Rectal smooth muscle tissue (tissue), 1 donor: ENCODE data around the gene RNU6-7.
A peak's percentile ranks its signal among the peaks of the same experiment; 100 is the strongest.

ENCODE experiments used
- H3K27ac ChIP-seq: one replicate; pipeline ENCODE4 v1.7.0; 2013; ENCODE audit warnings: low read depth, low read length, inconsistent platforms
- H3K27me3 ChIP-seq: one replicate; pipeline ENCODE4 v1.7.0; 2013; ENCODE audit warnings: low read length; ENCODE audit not compliant: control insufficient read depth, insufficient read depth
- H3K36me3 ChIP-seq: one replicate; pipeline ENCODE4 v1.7.0; 2013; ENCODE audit warnings: low read length; ENCODE audit not compliant: control insufficient read depth, insufficient read depth
- H3K4me1 ChIP-seq: one replicate; pipeline ENCODE4 v1.7.0; 2013; ENCODE audit warnings: low read length; ENCODE audit not compliant: control insufficient read depth, insufficient read depth
- H3K4me3 ChIP-seq: one replicate; pipeline ENCODE4 v1.7.0; 2013; ENCODE audit warnings: low read length
- H3K9ac ChIP-seq: one replicate; pipeline ENCODE4 v1.7.0; 2013; ENCODE audit warnings: low read length

RNU6-7 gene

DNA sequence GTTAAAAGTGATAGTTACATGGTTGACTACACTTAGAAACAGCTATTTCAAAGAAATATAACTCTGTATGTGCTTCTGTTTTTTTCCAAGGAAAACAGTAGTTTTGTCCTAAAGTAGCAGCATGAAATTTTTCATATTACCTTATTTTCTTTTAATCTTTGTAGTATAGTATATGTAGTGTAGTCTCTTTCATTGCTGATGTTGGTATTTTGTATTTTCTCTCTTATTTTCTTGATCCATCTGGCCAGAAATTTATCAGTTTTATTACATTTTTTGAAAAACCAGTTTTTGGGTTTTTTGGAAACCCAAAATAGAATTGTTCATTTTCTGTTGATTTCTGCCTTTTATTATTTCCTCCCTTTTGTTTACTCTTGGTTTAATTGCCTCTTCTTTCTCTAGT, 7.6 kb downstream of the RNU6-7 start:
- Histone ChIP-seq H3K4me3 (no peak overlapping the region), H3K4me1 (no peaks in the 10 kb centered on the region), H3K27ac (no peak overlapping the region), H3K9ac (no peak overlapping the region), H3K36me3 (no peaks in the 10 kb centered on the region), H3K27me3 (no peaks in the 10 kb centered on the region)

DNA sequence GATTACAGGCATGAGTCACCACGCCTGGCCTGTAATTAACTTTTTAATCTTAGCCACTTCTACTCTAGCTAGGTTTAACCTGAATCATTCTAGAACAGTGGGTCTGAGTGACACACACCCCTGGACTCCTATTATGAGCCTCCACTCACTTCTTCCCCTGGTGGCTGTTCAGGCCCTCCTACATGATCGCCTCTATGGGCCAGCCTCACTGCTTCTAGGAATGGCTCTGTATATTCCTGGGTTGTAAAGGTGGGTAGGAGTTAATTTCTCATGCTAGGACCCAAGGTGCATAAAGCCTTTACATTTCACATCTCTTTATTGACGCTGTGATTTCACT, 9.2 kb downstream of the RNU6-7 start:
- no peak overlapping the region for H3K27ac ChIP-seq
- H3K36me3 ChIP-seq: no peaks in the 10 kb centered on the region
- H3K9ac ChIP-seq: no peak overlapping the region
- no peaks in the 10 kb centered on the region for H3K27me3 ChIP-seq
- no peak overlapping the region for H3K4me3 ChIP-seq
- H3K4me1 ChIP-seq: no peaks in the 10 kb centered on the region

DNA sequence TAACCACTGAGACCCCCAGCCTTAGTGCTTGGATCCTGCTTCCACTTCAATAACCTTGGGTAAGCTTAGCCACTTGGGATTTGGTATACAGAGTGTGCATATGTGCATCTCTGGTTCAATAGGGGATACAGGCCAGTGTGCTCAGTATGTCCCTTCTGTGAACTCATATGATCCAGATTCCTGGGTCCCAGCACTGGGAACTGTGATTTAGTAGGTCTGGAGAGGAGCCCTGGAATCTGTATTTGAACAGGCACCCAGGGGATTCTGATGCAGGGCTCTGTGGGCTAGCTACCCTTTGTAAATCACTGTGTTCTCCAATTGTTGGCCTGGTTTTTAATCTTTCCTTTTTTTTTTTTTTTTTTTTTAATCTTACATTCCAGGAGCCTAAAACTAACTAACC, 11.0 kb downstream of the RNU6-7 start:
- H3K4me3 ChIP-seq: no peak overlapping the region
- H3K27me3 ChIP-seq: no peaks in the 10 kb centered on the region
- no peak overlapping the region for H3K27ac ChIP-seq
- H3K36me3 ChIP-seq: no peaks in the 10 kb centered on the region
- no peaks in the 10 kb centered on the region for H3K4me1 ChIP-seq
- no peak overlapping the region for H3K9ac ChIP-seq

DNA sequence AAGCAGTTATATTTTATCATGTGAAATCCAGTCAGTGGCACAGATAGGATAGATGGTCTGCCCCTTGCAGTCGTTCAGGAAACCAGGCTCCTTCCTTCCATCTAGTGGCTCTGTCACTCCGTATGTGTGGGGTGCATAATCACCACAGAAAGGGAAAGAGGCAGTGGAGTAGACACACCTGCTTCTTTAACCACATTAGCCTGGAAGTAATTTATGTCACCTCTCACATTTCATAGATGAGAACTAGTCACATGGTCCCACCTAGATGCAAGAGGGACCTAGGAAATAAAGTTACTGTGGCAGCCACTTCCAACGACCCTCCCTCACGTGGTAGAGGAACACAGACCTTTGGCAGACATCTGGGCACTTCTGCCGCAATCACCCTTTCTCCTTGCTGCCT, 15.5 kb downstream of the RNU6-7 start:
- no peaks in the 10 kb centered on the region for H3K36me3 ChIP-seq
- H3K9ac ChIP-seq: no peak overlapping the region
- H3K4me1 ChIP-seq: no peaks in the 10 kb centered on the region
- no peak overlapping the region for H3K4me3 ChIP-seq
- H3K27ac ChIP-seq: no peak overlapping the region
- H3K27me3 ChIP-seq: no peaks in the 10 kb centered on the region

DNA sequence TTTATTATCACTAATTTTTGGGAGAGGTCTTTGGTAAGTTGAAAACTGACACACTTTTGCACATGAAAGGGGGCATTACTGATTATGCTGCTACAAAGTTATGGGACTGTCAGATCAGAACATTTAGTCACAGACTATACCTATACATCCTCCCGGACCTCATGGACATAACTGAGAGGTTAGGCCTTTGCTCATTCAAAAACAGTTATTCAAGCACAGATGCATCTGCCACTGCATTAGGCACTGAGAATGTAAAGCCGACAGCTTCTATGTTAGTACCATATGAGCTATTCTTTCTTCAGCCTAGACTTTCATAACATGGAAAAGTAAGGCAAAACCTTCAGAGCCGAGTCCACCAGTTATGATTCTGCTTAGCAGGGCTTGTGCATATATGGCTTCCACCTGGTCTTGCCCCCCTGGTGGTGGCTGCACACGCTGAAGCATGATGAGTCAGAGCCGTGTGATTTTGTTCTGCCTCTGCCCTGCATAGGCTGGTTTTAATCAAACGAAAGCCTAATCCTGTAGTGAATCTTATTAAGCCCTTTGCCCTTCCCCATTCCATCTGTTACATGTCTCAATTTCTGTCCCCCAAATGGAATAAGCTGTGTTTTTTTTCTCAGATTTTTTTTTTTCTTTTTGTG, 23.0 kb downstream of the RNU6-7 start:
- Histone ChIP-seq H3K36me3 (no peaks in the 10 kb centered on the region), H3K4me1 (peaks cover 10% of the 10 kb centered on the region), H3K27me3 (no peaks in the 10 kb centered on the region), H3K27ac (peak overlapping the region; percentile 64), H3K4me3 (no peak overlapping the region), H3K9ac (no peak overlapping the region)

DNA sequence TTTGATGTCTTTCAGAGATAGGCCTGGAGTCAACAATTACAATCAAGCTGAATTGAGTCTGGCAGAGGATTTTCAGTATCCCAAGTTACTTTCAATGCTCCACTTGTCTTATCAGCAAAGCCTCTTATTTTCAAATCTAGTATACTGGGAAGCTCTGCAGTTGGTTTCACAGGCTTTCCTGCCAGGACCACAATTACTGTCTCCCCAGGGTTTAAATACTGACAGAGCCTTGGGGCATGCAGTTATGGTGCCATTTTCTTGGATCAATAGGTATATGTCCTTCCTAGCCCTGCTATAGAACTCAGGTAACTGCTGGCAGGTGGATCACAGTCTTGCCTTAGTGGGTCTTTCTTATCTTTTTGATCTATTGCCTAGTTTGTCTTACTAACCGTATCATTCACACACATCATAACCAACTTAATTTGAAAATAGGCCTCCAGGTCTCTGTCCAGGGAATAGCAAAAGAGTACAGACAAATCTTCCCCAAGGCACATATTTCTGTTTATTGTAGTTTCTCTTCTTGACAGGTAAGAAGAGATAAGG, 23.6 kb downstream of the RNU6-7 start:
- H3K36me3 ChIP-seq: no peaks in the 10 kb centered on the region
- H3K4me1 ChIP-seq: peaks cover 15% of the 10 kb centered on the region
- H3K27me3 ChIP-seq: no peaks in the 10 kb centered on the region
- H3K9ac ChIP-seq: no peak overlapping the region
- no peak overlapping the region for H3K4me3 ChIP-seq
- peak overlapping the region; percentile 64 for H3K27ac ChIP-seq

DNA sequence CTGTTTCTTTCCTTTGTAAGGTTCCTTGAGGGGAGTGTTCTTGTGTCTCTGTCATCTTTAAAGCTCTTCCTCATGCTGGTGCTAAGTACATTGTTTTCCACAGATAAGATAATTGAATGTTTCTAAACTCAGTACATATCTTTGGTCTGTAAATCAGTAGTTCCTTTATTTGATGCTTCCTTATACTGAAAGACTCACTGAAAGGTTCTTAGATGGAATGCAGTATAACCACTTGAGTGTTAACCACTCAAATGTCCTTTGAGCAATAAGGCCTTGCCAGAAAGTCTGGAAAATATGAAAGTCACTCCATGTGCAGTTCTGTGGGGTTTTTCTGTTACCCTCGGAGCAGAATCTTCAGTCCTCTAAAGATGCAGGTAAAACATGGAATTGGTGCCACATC, 24.2 kb downstream of the RNU6-7 start:
- Histone ChIP-seq H3K4me1 (peaks cover 20% of the 10 kb centered on the region), H3K9ac (no peak overlapping the region), H3K4me3 (no peak overlapping the region), H3K36me3 (no peaks in the 10 kb centered on the region), H3K27ac (peak overlapping the region; percentile 64), H3K27me3 (no peaks in the 10 kb centered on the region)

DNA sequence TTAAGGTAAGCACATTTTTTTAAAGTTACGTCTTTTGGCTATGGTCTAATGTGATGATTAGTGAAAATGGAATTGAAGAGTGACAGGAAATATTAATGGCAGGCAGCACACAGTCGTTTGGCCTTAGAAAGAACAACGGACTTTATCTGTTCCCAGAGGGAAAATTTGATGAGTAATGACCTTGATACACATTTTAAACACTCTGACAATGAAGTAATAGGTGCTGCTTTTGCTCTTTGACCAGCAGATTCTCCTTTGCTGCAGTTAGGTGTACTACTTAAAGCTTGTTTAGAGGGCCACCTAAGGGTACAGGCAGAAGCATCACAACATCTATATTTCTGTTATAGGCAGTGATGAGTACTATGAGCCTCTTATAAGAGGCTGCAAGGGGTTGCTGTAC, 28.3 kb downstream of the RNU6-7 start:
- no peaks in the 10 kb centered on the region for H3K36me3 ChIP-seq
- H3K27ac ChIP-seq: peak overlapping the region; percentile 23
- no peak overlapping the region for H3K4me3 ChIP-seq
- H3K9ac ChIP-seq: no peak overlapping the region
- H3K4me1 ChIP-seq: peaks cover 20% of the 10 kb centered on the region
- H3K27me3 ChIP-seq: no peaks in the 10 kb centered on the region

DNA sequence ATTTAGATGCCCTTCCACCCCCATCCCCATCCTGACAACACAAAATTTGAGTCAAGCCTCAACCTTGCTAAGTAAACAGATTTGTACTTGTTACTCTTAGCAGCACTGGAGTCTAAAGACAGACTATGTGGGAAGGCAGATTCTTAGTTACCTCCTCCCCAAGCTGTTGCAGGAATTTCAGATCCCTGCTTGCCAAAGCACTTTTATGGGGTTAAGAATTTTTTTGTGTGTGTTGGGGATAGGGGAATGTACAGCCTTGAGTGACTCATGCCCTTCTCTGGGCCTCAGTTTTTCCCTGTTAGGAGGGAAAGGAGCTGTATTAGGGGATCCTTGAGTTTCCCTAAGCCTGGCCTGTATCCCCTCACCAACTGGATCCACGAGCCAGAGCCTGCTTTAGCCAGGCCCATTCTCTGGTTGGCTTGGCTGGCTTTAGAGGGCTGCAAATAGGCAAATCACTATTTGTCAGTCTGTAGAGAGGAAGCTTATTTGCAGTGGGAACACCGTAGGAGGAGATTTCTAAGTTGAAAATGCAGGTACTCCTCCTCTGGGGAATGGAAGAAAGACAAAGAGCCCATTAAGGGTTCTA, 28.9 kb downstream of the RNU6-7 start:
- Histone ChIP-seq H3K4me1 (peaks cover 15% of the 10 kb centered on the region), H3K27ac (peak overlapping the region; percentile 23), H3K36me3 (no peaks in the 10 kb centered on the region), H3K9ac (no peak overlapping the region), H3K4me3 (no peak overlapping the region), H3K27me3 (no peaks in the 10 kb centered on the region)

DNA sequence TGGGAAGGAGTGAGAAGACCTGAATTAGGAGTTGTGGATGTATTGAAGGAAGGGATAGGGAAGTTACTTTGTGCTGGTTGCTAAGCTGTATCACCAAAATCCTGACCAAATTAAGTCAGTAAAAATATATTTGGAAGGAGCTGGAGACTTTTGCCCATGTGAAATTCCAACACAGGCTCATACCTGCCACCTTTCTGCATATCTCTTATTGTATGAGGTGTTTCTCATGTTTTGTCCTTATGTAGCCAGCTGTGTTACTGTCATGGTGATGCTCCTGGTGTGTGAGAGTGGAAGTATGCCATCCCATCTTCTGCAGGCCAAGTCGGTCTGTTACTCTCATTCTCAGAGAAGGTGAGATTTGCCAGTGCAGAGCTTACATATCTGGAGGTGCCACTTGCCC, 30.6 kb downstream of the RNU6-7 start:
- H3K27ac ChIP-seq: no peak overlapping the region
- H3K9ac ChIP-seq: no peak overlapping the region
- H3K4me3 ChIP-seq: no peak overlapping the region
- H3K4me1 ChIP-seq: peaks cover 11% of the 10 kb centered on the region
- no peaks in the 10 kb centered on the region for H3K27me3 ChIP-seq
- no peaks in the 10 kb centered on the region for H3K36me3 ChIP-seq

DNA sequence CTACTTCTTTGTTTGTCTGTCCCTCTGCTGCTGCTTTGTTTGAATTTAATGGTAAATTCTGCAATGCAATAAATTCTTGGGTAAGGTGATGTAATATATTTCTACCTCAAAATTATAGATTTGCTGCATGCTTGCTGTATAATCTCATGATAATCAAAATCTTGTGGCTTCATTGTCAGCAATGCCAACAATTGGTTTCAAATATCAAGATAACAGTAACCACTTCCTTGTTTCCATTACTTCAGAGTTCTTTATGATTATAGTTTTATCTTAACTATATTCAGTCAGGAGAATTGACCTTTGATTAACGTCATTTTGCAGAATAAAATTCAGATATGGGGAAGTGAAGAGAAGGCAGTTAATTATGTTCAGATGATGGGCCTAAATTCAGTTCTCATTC, 31.4 kb downstream of the RNU6-7 start:
- Histone ChIP-seq H3K4me1 (peaks cover 11% of the 10 kb centered on the region), H3K4me3 (no peak overlapping the region), H3K9ac (no peak overlapping the region), H3K27ac (no peak overlapping the region), H3K27me3 (no peaks in the 10 kb centered on the region), H3K36me3 (no peaks in the 10 kb centered on the region)

DNA sequence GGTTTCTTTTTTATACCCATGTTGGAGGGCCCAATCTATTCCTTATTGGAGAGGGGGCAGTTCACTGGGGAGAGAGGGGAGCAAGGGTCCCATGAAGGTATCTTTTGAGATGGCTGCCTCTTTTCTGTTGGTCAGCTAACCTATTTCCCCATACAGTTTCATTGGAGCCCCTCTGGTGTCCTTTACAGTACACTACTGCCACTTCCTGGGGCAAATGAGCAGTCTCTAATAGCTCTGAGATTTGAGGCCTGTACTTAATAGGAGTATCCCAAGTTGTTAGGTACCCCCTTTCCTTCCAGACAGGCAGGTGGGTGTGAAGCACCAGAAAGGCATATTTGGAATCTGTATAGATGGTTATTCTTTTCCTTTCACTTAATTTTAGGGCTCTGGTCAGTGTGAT, 42.6 kb downstream of the RNU6-7 start:
- no peak overlapping the region for H3K9ac ChIP-seq
- H3K27ac ChIP-seq: no peak overlapping the region
- H3K36me3 ChIP-seq: no peaks in the 10 kb centered on the region
- H3K4me1 ChIP-seq: no peaks in the 10 kb centered on the region
- no peaks in the 10 kb centered on the region for H3K27me3 ChIP-seq
- no peak overlapping the region for H3K4me3 ChIP-seq

DNA sequence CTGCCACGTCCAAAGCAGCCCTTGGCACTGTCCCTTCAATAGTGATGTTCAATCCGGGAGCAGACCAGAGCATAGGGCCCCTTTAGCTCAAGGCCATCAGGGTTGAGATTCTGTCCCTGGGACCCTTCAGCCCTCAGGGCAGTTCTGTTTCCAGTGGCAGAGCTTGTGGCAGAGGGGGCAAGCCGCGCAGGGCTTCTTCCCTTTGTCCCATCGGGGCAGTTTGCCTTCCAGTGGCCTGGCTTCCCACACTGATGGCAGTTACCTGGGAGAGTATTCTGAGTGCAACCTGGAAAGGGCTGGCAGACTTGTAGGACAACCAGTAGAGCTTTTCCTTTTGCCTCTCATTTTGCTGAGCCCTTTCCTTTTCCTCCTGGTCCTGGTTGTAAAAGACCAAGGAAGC, 44.9 kb downstream of the RNU6-7 start:
- no peaks in the 10 kb centered on the region for H3K36me3 ChIP-seq
- H3K9ac ChIP-seq: no peak overlapping the region

More for the DNA sequence above, 44.9 kb downstream of the RNU6-7 start:
- no peak overlapping the region for H3K27ac ChIP-seq
- H3K4me1 ChIP-seq: peaks cover 3% of the 10 kb centered on the region
- H3K4me3 ChIP-seq: no peak overlapping the region
- H3K27me3 ChIP-seq: no peaks in the 10 kb centered on the region
